Measurements from ENCODE around the gene GRK4.

- no peak for TF ChIP-seq CEBPB (IDR thresholded peaks at IDR 0.05)
- no peak for TF ChIP-seq EGR1 (IDR thresholded peaks at IDR 0.05)
- TF ChIP-seq YY1 (IDR thresholded peaks at IDR 0.05; ENCODE audit: low read depth), result no peak
Observed at GRCh38 chr4:2964706-2965258, 1.4 kb downstream of the GRK4 start.

Measured in Ishikawa (cell line).